Panc1 (cell line): ENCODE results near the gene DAO.

Experiments
- POLR2AphosphoS5 ChIP-seq: IDR thresholded peaks from 2 replicates; pipeline ENCODE4 v1.6.1; 2012; ENCODE audit warnings: mild to moderate bottlenecking, low read depth, low read length, moderate library complexity
- SIN3A ChIP-seq: IDR thresholded peaks from 2 replicates; pipeline ENCODE4 v1.6.1; 2012; ENCODE audit warnings: low read depth, mild to moderate bottlenecking, low read length, moderate library complexity, borderline replicate concordance; ENCODE audit not compliant: insufficient read depth
- TCF7L2 ChIP-seq: IDR thresholded peaks from 2 replicates; pipeline ENCODE4 v1.6.1; 2011; ENCODE audit warnings: mild to moderate bottlenecking, low read depth, low read length, inconsistent platforms
- TF ChIP-seq, protein P1 (sequence below): fragments of 450-650 bp; IDR thresholded peaks from 2 replicates; pipeline ENCODE4 v1.5.1; 2017; ENCODE audit warnings: mild to moderate bottlenecking
- TF ChIP-seq, protein P2 (sequence below), 2 experiments: IDR thresholded peaks; 2 replicates each; pipeline ENCODE4 v1.6.1; 2011 to 2012; ENCODE audit warnings: low read depth in 2 of 2, control low read depth in 1 of 2, low read length in 1 of 2, mild to moderate bottlenecking in 1 of 2, moderate library complexity in 1 of 2; ENCODE audit not compliant: insufficient read depth in 1 of 2

DNA sequence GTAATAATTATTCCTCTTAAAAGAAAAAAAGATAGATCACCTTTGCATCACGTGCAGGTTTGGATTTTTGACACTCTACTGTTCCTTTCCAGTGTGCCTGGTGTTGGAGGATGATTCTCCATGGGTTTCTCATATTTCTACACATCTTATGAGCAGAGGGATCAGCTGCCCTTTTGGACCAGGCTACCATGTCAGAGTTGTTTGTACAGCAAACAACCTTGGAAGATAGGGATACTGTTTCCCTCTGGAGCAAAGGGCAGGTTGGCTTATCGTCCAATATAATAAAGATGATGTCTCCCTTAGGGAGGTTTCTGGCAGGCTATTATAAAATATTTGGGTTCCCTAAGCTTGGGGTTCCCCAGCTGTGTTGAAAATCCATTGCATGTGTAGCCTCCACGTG lies 42.1 kb downstream of the DAO start:
- TF ChIP-seq, protein P1, sequence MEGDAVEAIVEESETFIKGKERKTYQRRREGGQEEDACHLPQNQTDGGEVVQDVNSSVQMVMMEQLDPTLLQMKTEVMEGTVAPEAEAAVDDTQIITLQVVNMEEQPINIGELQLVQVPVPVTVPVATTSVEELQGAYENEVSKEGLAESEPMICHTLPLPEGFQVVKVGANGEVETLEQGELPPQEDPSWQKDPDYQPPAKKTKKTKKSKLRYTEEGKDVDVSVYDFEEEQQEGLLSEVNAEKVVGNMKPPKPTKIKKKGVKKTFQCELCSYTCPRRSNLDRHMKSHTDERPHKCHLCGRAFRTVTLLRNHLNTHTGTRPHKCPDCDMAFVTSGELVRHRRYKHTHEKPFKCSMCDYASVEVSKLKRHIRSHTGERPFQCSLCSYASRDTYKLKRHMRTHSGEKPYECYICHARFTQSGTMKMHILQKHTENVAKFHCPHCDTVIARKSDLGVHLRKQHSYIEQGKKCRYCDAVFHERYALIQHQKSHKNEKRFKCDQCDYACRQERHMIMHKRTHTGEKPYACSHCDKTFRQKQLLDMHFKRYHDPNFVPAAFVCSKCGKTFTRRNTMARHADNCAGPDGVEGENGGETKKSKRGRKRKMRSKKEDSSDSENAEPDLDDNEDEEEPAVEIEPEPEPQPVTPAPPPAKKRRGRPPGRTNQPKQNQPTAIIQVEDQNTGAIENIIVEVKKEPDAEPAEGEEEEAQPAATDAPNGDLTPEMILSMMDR: no peak
- TF ChIP-seq POLR2AphosphoS5: no peak
- TF ChIP-seq, protein P2, sequence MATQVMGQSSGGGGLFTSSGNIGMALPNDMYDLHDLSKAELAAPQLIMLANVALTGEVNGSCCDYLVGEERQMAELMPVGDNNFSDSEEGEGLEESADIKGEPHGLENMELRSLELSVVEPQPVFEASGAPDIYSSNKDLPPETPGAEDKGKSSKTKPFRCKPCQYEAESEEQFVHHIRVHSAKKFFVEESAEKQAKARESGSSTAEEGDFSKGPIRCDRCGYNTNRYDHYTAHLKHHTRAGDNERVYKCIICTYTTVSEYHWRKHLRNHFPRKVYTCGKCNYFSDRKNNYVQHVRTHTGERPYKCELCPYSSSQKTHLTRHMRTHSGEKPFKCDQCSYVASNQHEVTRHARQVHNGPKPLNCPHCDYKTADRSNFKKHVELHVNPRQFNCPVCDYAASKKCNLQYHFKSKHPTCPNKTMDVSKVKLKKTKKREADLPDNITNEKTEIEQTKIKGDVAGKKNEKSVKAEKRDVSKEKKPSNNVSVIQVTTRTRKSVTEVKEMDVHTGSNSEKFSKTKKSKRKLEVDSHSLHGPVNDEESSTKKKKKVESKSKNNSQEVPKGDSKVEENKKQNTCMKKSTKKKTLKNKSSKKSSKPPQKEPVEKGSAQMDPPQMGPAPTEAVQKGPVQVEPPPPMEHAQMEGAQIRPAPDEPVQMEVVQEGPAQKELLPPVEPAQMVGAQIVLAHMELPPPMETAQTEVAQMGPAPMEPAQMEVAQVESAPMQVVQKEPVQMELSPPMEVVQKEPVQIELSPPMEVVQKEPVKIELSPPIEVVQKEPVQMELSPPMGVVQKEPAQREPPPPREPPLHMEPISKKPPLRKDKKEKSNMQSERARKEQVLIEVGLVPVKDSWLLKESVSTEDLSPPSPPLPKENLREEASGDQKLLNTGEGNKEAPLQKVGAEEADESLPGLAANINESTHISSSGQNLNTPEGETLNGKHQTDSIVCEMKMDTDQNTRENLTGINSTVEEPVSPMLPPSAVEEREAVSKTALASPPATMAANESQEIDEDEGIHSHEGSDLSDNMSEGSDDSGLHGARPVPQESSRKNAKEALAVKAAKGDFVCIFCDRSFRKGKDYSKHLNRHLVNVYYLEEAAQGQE (IDR thresholded peaks at IDR 0.05; ENCODE audit: insufficient read depth in 1 of 2, low read depth in 2 of 2, low read length in 1 of 2): no peak
- TF ChIP-seq SIN3A: no peak
- no peak for TF ChIP-seq TCF7L2
